ENCODE results near the gene KCNK3.

GRCh38 chr2:26722328-26722727 is 29.8 kb downstream of the KCNK3 start:
- no peak for TF ChIP-seq EZH2 (IDR thresholded peaks at IDR 0.05; ENCODE audit: borderline replicate concordance, insufficient read depth, low read depth, low read length, poor library complexity, severe bottlenecking)
- TF ChIP-seq, protein P1, sequence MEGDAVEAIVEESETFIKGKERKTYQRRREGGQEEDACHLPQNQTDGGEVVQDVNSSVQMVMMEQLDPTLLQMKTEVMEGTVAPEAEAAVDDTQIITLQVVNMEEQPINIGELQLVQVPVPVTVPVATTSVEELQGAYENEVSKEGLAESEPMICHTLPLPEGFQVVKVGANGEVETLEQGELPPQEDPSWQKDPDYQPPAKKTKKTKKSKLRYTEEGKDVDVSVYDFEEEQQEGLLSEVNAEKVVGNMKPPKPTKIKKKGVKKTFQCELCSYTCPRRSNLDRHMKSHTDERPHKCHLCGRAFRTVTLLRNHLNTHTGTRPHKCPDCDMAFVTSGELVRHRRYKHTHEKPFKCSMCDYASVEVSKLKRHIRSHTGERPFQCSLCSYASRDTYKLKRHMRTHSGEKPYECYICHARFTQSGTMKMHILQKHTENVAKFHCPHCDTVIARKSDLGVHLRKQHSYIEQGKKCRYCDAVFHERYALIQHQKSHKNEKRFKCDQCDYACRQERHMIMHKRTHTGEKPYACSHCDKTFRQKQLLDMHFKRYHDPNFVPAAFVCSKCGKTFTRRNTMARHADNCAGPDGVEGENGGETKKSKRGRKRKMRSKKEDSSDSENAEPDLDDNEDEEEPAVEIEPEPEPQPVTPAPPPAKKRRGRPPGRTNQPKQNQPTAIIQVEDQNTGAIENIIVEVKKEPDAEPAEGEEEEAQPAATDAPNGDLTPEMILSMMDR (IDR thresholded peaks at IDR 0.05), result no peak

Measured in B cell (primary cell).